ENCODE results near the gene ARTN. TPM values are rescaled to one million over a fixed set of nuclear protein-coding genes. Genes with fewer than 3 reads are reported as not detected.

ARTN gene
- total and polyA plus RNA-seq, 9 of the 15 experiments (the other 6 are each of a cell fraction or from before 2014, with no cell fraction given) = 0.06 to 0.38 TPM; not detected in 7

GRCh38 chr1:43975249-43975961 lies 41.8 kb downstream of the ARTN start (continued):
- TF ChIP-seq RFX7 (CRISPR knock-in tag; IDR thresholded peaks at IDR 0.05) = no peak
- TF ChIP-seq CHD2 (IDR thresholded peaks at IDR 0.05; ENCODE audit: low read depth, low read length) = peak; percentile 6; the same call in 1 of the 2 replicates
- TF ChIP-seq ZFPM2 (CRISPR knock-in tag; IDR thresholded peaks at IDR 0.05) = no peak
- no peak for TF ChIP-seq NFXL1 (CRISPR knock-in tag; IDR thresholded peaks at IDR 0.05)
- no peak for TF ChIP-seq MTA1 (IDR thresholded peaks at IDR 0.05; ENCODE audit: borderline replicate concordance)
- TF ChIP-seq KDM1A (IDR thresholded peaks at IDR 0.05) = no peak
- peak in 1 of 2 experiments; percentile 54; a peak in 2 of 4 replicates for TF ChIP-seq SRF (CRISPR knock-in tag; IDR thresholded peaks at IDR 0.05)
- TF ChIP-seq DPF2 (IDR thresholded peaks at IDR 0.05) = 0 out of 2 replicates have a peak, but pooled peaks have one; percentile 34
- no peak for TF ChIP-seq RFX5 (IDR thresholded peaks at IDR 0.05; ENCODE audit: low read depth, low read length)
- TF ChIP-seq ELF1 (tag; IDR thresholded peaks at IDR 0.05) = peak; percentile 35; the same call in 1 of the 2 replicates
- TF ChIP-seq ZNF23 (CRISPR knock-in tag; IDR thresholded peaks at IDR 0.05) = no peak
- TF ChIP-seq POLR2A (conservative IDR thresholded peaks at IDR 0.05) = no peak
- no peak for TF ChIP-seq NONO (IDR thresholded peaks at IDR 0.05; ENCODE audit: low read depth in 2 of 2, low read length in 1 of 2)
- peak in 1 of 2 experiments; percentile 58; a peak in 2 of 4 replicates for TF ChIP-seq SIN3A (IDR thresholded peaks at IDR 0.05; ENCODE audit: borderline replicate concordance in 2 of 2, control insufficient read depth in 1 of 2, low read depth in 2 of 2, low read length in 2 of 2)
- TF ChIP-seq, protein P1, sequence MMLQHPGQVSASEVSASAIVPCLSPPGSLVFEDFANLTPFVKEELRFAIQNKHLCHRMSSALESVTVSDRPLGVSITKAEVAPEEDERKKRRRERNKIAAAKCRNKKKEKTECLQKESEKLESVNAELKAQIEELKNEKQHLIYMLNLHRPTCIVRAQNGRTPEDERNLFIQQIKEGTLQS (IDR thresholded peaks at IDR 0.05) = no peak
- TF ChIP-seq, protein P1 (CRISPR knock-in tag; conservative IDR thresholded peaks at IDR 0.05) = no peak
- no peak for TF ChIP-seq MCM3 (IDR thresholded peaks at IDR 0.05)
- no peak for TF ChIP-seq ZFP36 (IDR thresholded peaks at IDR 0.05; ENCODE audit: low read depth, low read length, partially characterized antibody)
- TF ChIP-seq FOXP4 (CRISPR knock-in tag; IDR thresholded peaks at IDR 0.05; ENCODE audit: borderline replicate concordance) = no peak; the same call in 1 of the 2 replicates
- TF ChIP-seq BRCA1 (IDR thresholded peaks at IDR 0.05) = no peak
- peak; percentile 71; the same call in 1 of the 2 replicates for TF ChIP-seq BRCA1 (CRISPR knock-in tag; IDR thresholded peaks at IDR 0.05)
- TF ChIP-seq PREB (CRISPR knock-in tag; IDR thresholded peaks at IDR 0.05) = no peak
- TF ChIP-seq, protein P2, sequence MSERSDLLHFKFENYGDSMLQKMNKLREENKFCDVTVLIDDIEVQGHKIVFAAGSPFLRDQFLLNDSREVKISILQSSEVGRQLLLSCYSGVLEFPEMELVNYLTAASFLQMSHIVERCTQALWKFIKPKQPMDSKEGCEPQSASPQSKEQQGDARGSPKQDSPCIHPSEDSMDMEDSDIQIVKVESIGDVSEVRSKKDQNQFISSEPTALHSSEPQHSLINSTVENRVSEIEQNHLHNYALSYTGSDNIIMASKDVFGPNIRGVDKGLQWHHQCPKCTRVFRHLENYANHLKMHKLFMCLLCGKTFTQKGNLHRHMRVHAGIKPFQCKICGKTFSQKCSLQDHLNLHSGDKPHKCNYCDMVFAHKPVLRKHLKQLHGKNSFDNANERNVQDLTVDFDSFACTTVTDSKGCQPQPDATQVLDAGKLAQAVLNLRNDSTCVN (CRISPR knock-in tag; IDR thresholded peaks at IDR 0.05) = no peak

Data from K562 (cell line).